ENCODE results near the gene ARHGAP42.

GRCh38 chr11:100785148-100785983, 98.3 kb downstream of the ARHGAP42 start:
- TF ChIP-seq CTCF (IDR thresholded peaks at IDR 0.05), result no peak
- no peak for TF ChIP-seq POLR2A (IDR thresholded peaks at IDR 0.05)
